Suppressor macrophage (primary cell): ENCODE results near the gene ATE1.
"Not testable (repeated sequence)": the region's sequence is repeated elsewhere in the genome, so short reads cannot be mapped to it uniquely, and the experiment has no call there.

Experiments used
- DNase-seq, 4 experiments: peaks; one replicate each; pipeline ENCODE4 v3.0.0-alpha.2; 2020 to 2022

ATE1 gene

GRCh38 chr10:121828045-121828444 lies 99.8 kb downstream of the ATE1 start:
- DNase-seq = no peak

- not testable (repeated sequence) for DNase-seq
Observed at GRCh38 chr10:121826773-121827172, 101.1 kb downstream of the ATE1 start.

GRCh38 chr10:121823993-121824463 lies 103.8 kb downstream of the ATE1 start:
- peak; percentile 46 to 64 (median 54) for DNase-seq

GRCh38 chr10:121822724-121823123 lies 105.1 kb downstream of the ATE1 start:
- DNase-seq = no peak

GRCh38 chr10:121822180-121822579 lies 105.7 kb downstream of the ATE1 start:
- DNase-seq = no peak

GRCh38 chr10:121819049-121819448 lies 108.8 kb downstream of the ATE1 start:
- DNase-seq = no peak

- DNase-seq = no peak
Observed at GRCh38 chr10:121818599-121818998, 109.2 kb downstream of the ATE1 start.

GRCh38 chr10:121816197-121816596 lies 111.6 kb downstream of the ATE1 start:
- DNase-seq = no peak

- no peak for DNase-seq
Observed at GRCh38 chr10:121813857-121814256, 114.0 kb downstream of the ATE1 start.

GRCh38 chr10:121813211-121813815 lies 114.5 kb downstream of the ATE1 start:
- no peak for DNase-seq

- no peak for DNase-seq
Observed at GRCh38 chr10:121812031-121812430, 115.8 kb downstream of the ATE1 start.

GRCh38 chr10:121811386-121811785 lies 116.4 kb downstream of the ATE1 start:
- no peak for DNase-seq

- no peak for DNase-seq
Observed at GRCh38 chr10:121808835-121809234, 119.0 kb downstream of the ATE1 start.

- DNase-seq = no peak
Observed at GRCh38 chr10:121804460-121804859, 123.4 kb downstream of the ATE1 start.

GRCh38 chr10:121803611-121804010 lies 124.2 kb downstream of the ATE1 start:
- no peak for DNase-seq

GRCh38 chr10:121800831-121801230 lies 127.0 kb downstream of the ATE1 start:
- DNase-seq = no peak

GRCh38 chr10:121800146-121800545 lies 127.7 kb downstream of the ATE1 start:
- DNase-seq = no peak

- DNase-seq = peak in 2 of 4 experiments; percentile 17 to 20
Observed at GRCh38 chr10:121797490-121797889, 130.3 kb downstream of the ATE1 start.

- DNase-seq = no peak
Observed at GRCh38 chr10:121796342-121796741, 131.5 kb downstream of the ATE1 start.

GRCh38 chr10:121792198-121792597 lies 135.6 kb downstream of the ATE1 start:
- no peak for DNase-seq

GRCh38 chr10:121791761-121792160 lies 136.1 kb downstream of the ATE1 start:
- DNase-seq = no peak

- DNase-seq = no peak
Observed at GRCh38 chr10:121788717-121789116, 139.1 kb downstream of the ATE1 start.

- DNase-seq = no peak
Observed at GRCh38 chr10:121788115-121788514, 139.7 kb downstream of the ATE1 start.

- DNase-seq = no peak
Observed at GRCh38 chr10:121787169-121787568, 140.7 kb downstream of the ATE1 start.

- no peak for DNase-seq
Observed at GRCh38 chr10:121783782-121784372, 144.0 kb downstream of the ATE1 start.
